Measurements from ENCODE around the gene KLHDC10. TPM values are rescaled to one million over a fixed set of nuclear protein-coding genes. Genes with fewer than 3 reads are reported as not detected.

The KLHDC10 gene
- total RNA-seq, 1 experiment from 2014 or later, result 92.0 TPM

DNA sequence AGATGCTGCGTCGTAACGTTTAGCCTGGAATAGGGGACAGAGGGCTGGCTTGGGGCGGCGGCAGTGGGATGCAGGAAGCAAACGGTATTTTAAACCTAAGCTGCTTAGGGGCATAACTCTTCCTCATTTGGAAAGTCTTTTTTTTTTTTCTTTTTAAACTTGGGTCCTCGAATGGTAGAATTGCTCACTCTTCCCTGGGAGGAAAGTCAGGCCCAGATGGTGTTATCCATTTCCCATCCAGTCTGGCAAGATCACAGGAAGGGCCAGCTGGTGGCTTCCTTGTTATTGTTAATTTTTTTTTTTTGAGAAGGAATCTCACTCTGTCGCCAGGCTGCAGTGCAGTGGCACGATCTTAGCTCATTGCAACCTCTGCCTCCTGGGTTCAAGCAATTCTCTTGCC is 78.2 kb downstream of the KLHDC10 start:
- no peaks in the 10 kb centered on the region for H3K36me3 ChIP-seq
- H3K9me3 ChIP-seq (replicated peaks), result no peaks in the 10 kb centered on the region
- DNase-seq, result peak in 1 of 2 experiments; percentile 53
- H3K27ac ChIP-seq, result no peak overlapping the region
- H3K27me3 ChIP-seq, result no peaks in the 10 kb centered on the region
- H3K4me3 ChIP-seq, result no peak overlapping the region
- peaks cover 11% of the 10 kb centered on the region for H3K4me1 ChIP-seq

DNA sequence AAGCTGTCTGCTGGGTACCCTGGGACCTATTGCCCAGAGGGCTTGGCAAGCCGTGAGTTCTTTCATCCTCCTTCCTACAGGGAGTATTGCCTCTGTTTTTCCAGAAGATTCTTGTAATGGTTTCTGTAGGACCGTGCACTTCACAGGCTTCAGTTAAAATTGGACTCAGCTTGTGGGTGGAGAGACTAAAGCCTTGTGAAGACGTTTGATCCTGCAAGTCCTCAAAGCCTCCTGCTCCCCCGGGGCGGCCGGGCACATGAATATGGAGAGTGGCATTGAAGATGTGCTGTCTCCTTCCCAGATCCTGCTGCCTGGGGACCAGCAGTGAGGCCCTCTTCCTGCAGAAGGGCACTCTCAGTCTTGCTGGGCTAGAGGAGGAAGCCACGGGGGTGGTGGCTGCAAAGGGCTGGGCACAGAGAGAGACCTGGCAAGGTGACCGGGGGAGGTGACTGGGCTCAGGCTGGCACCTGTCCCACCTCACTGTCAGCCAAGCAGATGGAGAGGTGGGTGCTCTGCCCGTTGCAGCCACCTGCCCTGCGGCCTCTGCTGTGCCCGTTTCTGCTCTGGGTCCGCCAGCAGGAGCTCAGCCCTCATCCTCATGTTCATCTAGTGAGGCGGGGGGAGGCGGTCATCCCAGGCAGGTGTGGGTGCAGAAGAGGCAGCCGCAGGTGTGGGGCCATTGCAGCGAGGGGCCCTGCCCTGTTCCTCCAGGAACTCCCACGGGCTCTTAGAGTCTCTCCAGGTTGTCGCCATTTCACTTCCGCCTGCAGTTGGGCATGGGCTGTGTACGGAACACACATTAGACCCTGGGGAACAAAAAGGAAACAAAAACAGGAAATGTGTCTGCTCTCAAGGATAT is 79.2 kb downstream of the KLHDC10 start:
- peaks cover 13% of the 10 kb centered on the region for H3K4me1 ChIP-seq
- no peaks in the 10 kb centered on the region for H3K9me3 ChIP-seq (replicated peaks)
- H3K4me3 ChIP-seq, result no peak overlapping the region
- no peaks in the 10 kb centered on the region for H3K36me3 ChIP-seq
- no peaks in the 10 kb centered on the region for H3K27me3 ChIP-seq
- no peak for DNase-seq
- no peak overlapping the region for H3K27ac ChIP-seq

DNA sequence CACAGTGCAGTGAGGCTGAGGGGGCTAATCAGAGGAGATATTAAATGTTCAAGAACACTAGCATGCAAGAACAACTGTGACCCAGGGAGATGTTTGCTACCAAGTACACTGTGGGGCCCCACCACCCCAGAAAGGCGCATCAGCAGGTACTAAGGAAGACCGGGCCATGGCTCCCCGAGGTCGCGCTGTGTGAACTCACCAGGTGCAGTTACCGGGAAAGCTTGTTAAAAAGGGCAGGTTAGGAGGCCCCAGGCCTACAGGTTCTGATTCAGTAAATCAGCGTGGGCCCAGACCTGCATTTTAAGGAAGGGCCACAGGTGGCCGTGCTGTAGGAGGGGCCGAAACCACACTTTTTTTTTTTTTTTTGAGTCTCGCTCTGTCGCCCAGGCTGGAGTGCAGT is 80.3 kb downstream of the KLHDC10 start:
- Histone ChIP-seq H3K9me3 (replicated peaks) (no peaks in the 10 kb centered on the region), H3K27ac (no peak overlapping the region), H3K4me3 (no peak overlapping the region), H3K36me3 (no peaks in the 10 kb centered on the region), H3K27me3 (no peaks in the 10 kb centered on the region), H3K4me1 (peaks cover 15% of the 10 kb centered on the region)
- no peak for DNase-seq

GRCh38 chr7:130151591-130152492 is 81.5 kb downstream of the KLHDC10 start:
- Histone ChIP-seq H3K9me3 (replicated peaks) (no peaks in the 10 kb centered on the region), H3K27me3 (no peaks in the 10 kb centered on the region), H3K4me3 (no peak overlapping the region), H3K4me1 (peaks cover 15% of the 10 kb centered on the region), H3K36me3 (no peaks in the 10 kb centered on the region), H3K27ac (no peak overlapping the region)
- DNase-seq, result peak in 1 of 2 experiments; percentile 42

- no peaks in the 10 kb centered on the region for H3K9me3 ChIP-seq (replicated peaks)
- no peaks in the 10 kb centered on the region for H3K36me3 ChIP-seq
- peaks cover 15% of the 10 kb centered on the region for H3K4me1 ChIP-seq
- no peak overlapping the region for H3K27ac ChIP-seq
- DNase-seq, result no peak
- H3K4me3 ChIP-seq, result no peak overlapping the region
- no peaks in the 10 kb centered on the region for H3K27me3 ChIP-seq
Measured at GRCh38 chr7:130152493-130153210, 82.3 kb downstream of the KLHDC10 start.

DNA sequence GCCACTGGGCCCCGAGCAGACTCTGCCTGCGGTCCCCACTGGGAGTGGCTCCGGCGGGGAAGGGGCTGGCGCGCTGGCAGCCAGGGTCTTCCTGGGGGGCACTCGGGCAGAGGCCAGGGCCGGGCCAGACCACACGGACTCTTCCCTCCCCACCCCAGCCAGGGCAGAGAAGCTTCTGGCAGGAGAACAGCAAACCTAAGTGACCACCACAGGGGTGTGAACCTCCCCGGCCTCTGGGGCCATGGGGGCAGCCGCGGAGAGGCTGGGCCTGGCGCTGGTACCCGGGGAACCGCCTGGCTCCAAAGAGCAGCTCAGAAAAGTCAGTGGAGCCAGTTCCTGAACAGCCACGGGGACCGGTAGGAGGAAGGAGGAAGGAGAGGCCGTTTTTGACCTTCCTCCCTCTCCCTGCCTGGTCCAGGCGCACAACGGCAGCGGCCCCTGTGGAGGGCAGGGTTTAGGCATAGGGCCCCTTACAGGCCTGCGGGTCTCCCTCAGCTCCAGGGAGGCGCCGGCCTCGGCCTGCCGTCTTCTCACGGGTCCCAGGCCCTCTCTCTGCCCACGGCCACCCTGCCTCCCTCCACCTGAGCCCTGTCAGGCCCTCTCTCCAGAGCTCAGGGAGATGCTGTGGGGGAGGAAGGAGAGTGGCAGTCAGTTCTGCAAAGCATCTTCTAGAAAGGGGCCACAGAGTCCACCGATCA is 83.0 kb downstream of the KLHDC10 start:
- H3K27me3 ChIP-seq, result no peaks in the 10 kb centered on the region
- no peaks in the 10 kb centered on the region for H3K9me3 ChIP-seq (replicated peaks)
- H3K4me1 ChIP-seq, result peaks cover 15% of the 10 kb centered on the region
- H3K4me3 ChIP-seq, result no peak overlapping the region
- H3K36me3 ChIP-seq, result no peaks in the 10 kb centered on the region
- H3K27ac ChIP-seq, result no peak overlapping the region
- no peak for DNase-seq

DNA sequence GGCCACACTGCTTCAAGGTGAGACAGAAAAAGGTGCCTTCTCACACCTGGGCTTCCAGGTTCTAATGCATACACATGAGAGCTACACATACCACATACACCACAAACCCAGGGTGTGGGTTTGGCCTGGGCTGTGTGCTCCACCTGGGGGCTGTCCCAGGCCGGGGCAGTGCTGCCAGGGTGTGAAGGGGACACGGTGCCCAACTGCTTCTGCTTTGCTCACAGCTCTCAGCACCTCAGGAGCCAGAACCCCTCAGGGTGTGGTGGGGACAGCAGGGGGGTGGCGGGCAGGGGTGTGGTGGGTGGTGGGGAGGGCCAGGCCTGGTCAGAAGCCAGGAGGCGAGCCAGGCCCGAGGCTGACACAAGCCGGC is 83.8 kb downstream of the KLHDC10 start:
- H3K36me3 ChIP-seq, result no peaks in the 10 kb centered on the region
- DNase-seq, result no peak
- H3K27ac ChIP-seq, result no peak overlapping the region
- H3K4me3 ChIP-seq, result no peak overlapping the region
- H3K27me3 ChIP-seq, result no peaks in the 10 kb centered on the region
- peaks cover 15% of the 10 kb centered on the region for H3K4me1 ChIP-seq
- H3K9me3 ChIP-seq (replicated peaks), result no peaks in the 10 kb centered on the region

- H3K4me3 ChIP-seq, result no peak overlapping the region
- DNase-seq, result peak; percentile 87 to 91
- peak overlapping the region; percentile 17; the same call in 1 of the 2 replicates for H3K27ac ChIP-seq
Measured at GRCh38 chr7:130154501-130155317, 84.4 kb downstream of the KLHDC10 start.

GRCh38 chr7:130156140-130156539 is 85.8 kb downstream of the KLHDC10 start:
- DNase-seq, result no peak
- peaks cover 3% of the 10 kb centered on the region for H3K36me3 ChIP-seq

More at GRCh38 chr7:130154501-130155317, 84.4 kb downstream of the KLHDC10 start:
- Histone ChIP-seq H3K9me3 (replicated peaks) (no peaks in the 10 kb centered on the region), H3K4me1 (peaks cover 15% of the 10 kb centered on the region), H3K36me3 (no peaks in the 10 kb centered on the region), H3K27me3 (no peaks in the 10 kb centered on the region)

DNA sequence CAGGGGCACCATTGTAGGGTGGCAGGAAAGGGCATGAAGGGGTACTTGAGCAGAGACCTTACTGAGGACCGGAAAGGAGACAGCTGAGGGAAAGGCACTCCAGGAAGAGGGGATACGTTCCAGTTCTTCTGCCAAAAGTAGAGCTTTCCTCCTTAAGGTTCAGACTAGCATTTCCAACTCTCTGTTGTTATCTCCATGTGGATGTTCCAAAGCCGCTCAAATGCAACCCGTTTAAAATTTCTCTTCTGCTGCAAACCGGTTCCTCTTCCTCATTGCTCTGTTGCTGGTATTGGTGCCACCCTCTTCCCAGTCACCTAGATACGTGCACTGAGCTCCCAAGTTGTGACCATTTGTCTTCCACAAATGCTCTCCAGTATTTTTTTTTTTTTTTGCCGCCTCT is 87.4 kb downstream of the KLHDC10 start:
- no peaks in the 10 kb centered on the region for H3K27me3 ChIP-seq
- no peak for DNase-seq
- peaks cover 15% of the 10 kb centered on the region for H3K4me1 ChIP-seq
- no peak overlapping the region for H3K27ac ChIP-seq
- no peak overlapping the region for H3K4me3 ChIP-seq
- peaks cover 4% of the 10 kb centered on the region for H3K36me3 ChIP-seq
- H3K9me3 ChIP-seq (replicated peaks), result no peaks in the 10 kb centered on the region

More at GRCh38 chr7:130156140-130156539, 85.8 kb downstream of the KLHDC10 start:
- H3K27me3 ChIP-seq, result no peaks in the 10 kb centered on the region
- H3K9me3 ChIP-seq (replicated peaks), result no peaks in the 10 kb centered on the region
- H3K4me3 ChIP-seq, result no peak overlapping the region
- no peak overlapping the region for H3K27ac ChIP-seq
- peaks cover 15% of the 10 kb centered on the region for H3K4me1 ChIP-seq

DNA sequence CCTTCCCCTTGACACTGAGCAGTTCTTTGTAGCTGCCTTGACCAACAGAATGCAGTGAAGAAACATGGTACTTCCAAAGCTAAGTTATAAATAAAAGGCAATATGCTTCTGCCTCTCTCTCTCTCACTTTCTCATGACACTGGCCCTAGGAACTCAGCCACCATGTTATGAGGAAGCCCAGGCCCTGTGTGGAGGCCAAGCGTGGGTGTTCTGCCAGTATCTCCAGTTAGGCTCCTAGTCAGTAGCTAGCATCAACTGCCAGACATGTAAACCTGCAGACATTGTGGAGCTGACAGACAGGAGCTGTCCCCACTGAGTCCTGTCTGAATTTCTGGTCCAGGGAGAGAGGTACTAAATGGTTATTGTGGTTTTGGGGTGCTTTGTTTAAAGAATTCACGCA is 89.7 kb downstream of the KLHDC10 start:
- Histone ChIP-seq H3K27me3 (no peaks in the 10 kb centered on the region), H3K9me3 (replicated peaks) (no peaks in the 10 kb centered on the region)
- DNase-seq, result no peak

GRCh38 chr7:130160455-130160854 is 90.1 kb downstream of the KLHDC10 start:
- H3K4me1 ChIP-seq, result no peaks in the 10 kb centered on the region

More for the DNA sequence above, 89.7 kb downstream of the KLHDC10 start:
- no peak overlapping the region for H3K27ac ChIP-seq
- H3K4me3 ChIP-seq, result no peak overlapping the region
- H3K36me3 ChIP-seq, result peaks cover 10% of the 10 kb centered on the region
- no peaks in the 10 kb centered on the region for H3K4me1 ChIP-seq

GRCh38 chr7:130162196-130162595 is 91.9 kb downstream of the KLHDC10 start:
- Histone ChIP-seq H3K9me3 (replicated peaks) (no peaks in the 10 kb centered on the region), H3K36me3 (peaks cover 13% of the 10 kb centered on the region), H3K4me3 (no peak overlapping the region), H3K4me1 (no peaks in the 10 kb centered on the region), H3K27ac (no peak overlapping the region), H3K27me3 (no peaks in the 10 kb centered on the region)
- no peak for DNase-seq

More at GRCh38 chr7:130160455-130160854, 90.1 kb downstream of the KLHDC10 start:
- Histone ChIP-seq H3K27ac (no peak overlapping the region), H3K27me3 (no peaks in the 10 kb centered on the region), H3K36me3 (peaks cover 10% of the 10 kb centered on the region), H3K4me3 (no peak overlapping the region), H3K9me3 (replicated peaks) (no peaks in the 10 kb centered on the region)
- no peak for DNase-seq
